ENCODE measurements around the gene OR13F1. TPM values are rescaled to one million over a fixed set of nuclear protein-coding genes. Genes with fewer than 3 reads are reported as not detected.

OR13F1 gene
- total and polyA plus RNA-seq, 10 of the 15 experiments (the other 5 are each of a cell fraction or from before 2014, with no cell fraction given): not detected

DNA sequence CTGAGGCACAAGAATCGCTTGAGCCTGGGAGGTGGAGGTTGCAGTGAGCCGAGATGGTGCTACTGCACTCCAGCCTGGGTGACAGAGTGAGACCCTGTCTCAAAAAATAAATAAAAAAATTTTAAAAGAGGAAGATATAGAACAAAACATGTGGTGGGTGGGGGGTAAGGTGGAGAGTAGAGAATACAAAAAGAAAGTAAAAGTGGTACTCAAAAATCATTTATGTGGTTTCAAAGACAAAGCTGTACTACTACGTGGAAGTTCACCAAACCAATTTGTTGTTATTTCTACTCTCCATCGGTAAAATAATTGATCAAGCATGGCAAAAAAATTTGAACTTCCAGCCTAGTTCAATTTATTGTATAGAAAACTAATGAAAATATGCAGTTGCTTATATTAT, 40.6 kb downstream of the OR13F1 start:
- Histone ChIP-seq H2AFZ (ENCODE audit: control insufficient read depth, low read depth, low read length) (no peak overlapping the region), H3K27ac (ENCODE audit: control insufficient read depth, insufficient read depth) (no peak overlapping the region), H3K9ac (ENCODE audit: control insufficient read depth, insufficient read depth, low read length) (no peak overlapping the region), H3K79me2 (ENCODE audit: control insufficient read depth, insufficient read depth, low read length) (no peaks in the 10 kb centered on the region), H4K20me1 (ENCODE audit: control insufficient read depth, insufficient read depth) (no peaks in the 10 kb centered on the region), H3K4me3 (no peak overlapping the region), H3K27me3 (replicated peaks in 1 of 2; ENCODE audit: control insufficient read depth in 2 of 2, insufficient read depth in 2 of 2, low read length in 1 of 2) (no peaks in the 10 kb centered on the region), H3K36me3 (ENCODE audit: control insufficient read depth in 2 of 2, insufficient read depth in 2 of 2, low read length in 1 of 2) (no peaks in the 10 kb centered on the region), H3K4me2 (ENCODE audit: control insufficient read depth, insufficient read depth) (0 out of 2 replicates have a peak overlapping the region, but pooled peaks have one; percentile 9), H3K4me1 (ENCODE audit: control insufficient read depth, insufficient read depth, low read length) (no peaks in the 10 kb centered on the region), H3K9me3 (replicated peaks; ENCODE audit: control insufficient read depth, insufficient read depth, low read length) (no peaks in the 10 kb centered on the region)
- in situ Hi-C loops (cut with MboI) (no loop called here), intact Hi-C loops (cut with micrococcal nuclease; ENCODE audit: unreplicated experiment) (no loop called here)
- 32% methylated on average over 4 of the region's 4 CpGs for WGBS (ENCODE audit: insufficient coverage, insufficient replicate concordance, low lambda C conversion rate, missing lambda C conversion rate)
- SMC1A ChIA-PET (ENCODE audit: uncharacterized antibody, unreplicated experiment): interaction anchor here (0.6 to 1.9 kb wide), 8 partner anchors 9 to 50 kb away, joined by 3 to 6 read pairs (median 4); no protein-coding TSS in a partner anchor
- TF ChIP-seq ZNF592 (IDR thresholded peaks at IDR 0.05) (no peak), SMAD1 (IDR thresholded peaks at IDR 0.05; ENCODE audit: low read depth, partially characterized antibody) (no peak), NFXL1 (IDR thresholded peaks at IDR 0.05; ENCODE audit: borderline replicate concordance) (no peak), LARP7 (IDR thresholded peaks at IDR 0.05) (no peak), EP300 (IDR thresholded peaks at IDR 0.05; ENCODE audit: borderline replicate concordance in 1 of 2, control insufficient read depth in 1 of 2, low read depth in 2 of 2, low read length in 2 of 2) (no peak), HDGF (IDR thresholded peaks at IDR 0.05) (no peak), ZNF274 (IDR thresholded peaks at IDR 0.05; ENCODE audit: insufficient read depth, insufficient read length) (no peak)
- TF ChIP-seq, protein P1, sequence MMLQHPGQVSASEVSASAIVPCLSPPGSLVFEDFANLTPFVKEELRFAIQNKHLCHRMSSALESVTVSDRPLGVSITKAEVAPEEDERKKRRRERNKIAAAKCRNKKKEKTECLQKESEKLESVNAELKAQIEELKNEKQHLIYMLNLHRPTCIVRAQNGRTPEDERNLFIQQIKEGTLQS (IDR thresholded peaks at IDR 0.05; ENCODE audit: borderline replicate concordance, extremely low read depth, low read depth, low read length): no peak
- RAD21 ChIA-PET (ENCODE audit: unreplicated experiment): interaction anchor here (0.6 to 0.8 kb wide), 2 partner anchors 53 to 61 kb away, joined by 3 read pairs; partner anchors contain the start of gene OR13C2
- BruUV-seq (replicated peaks): no TSS peak
- POLR2A ChIA-PET: no interaction called here
- CTCF ChIA-PET: interaction anchor here (0.6 kb wide), 1 partner anchor 48 kb away, joined by 3 read pairs; no protein-coding TSS in a partner anchor
- peak; percentile 62 for ATAC-seq
- FAIRE-seq: no peak
- DNase-seq (ENCODE audit: low read depth, low spot score): no peak

All from GM12878 (cell line).